Fibroblast of skin of scalp (primary cell): ENCODE results near the gene NOSIP. TPM values are rescaled to one million over a fixed set of nuclear protein-coding genes. Genes with fewer than 3 reads are reported as not detected.
"Not testable (repeated sequence)": the region's sequence is repeated elsewhere in the genome, so short reads cannot be mapped to it uniquely, and the experiment has no call there.

ENCODE experiments used
- DNase-seq: peaks from one replicate; pipeline ENCODE4 v3.0.0-alpha.2; 2013
- polyA plus RNA-seq, 2 experiments: library from polyadenylated mRNA; unstranded; fragments of 120-200 nt; gene quantifications; one replicate each; pipeline ENCODE4 v1.2.1, GENCODE V29; 2013; ENCODE audit not compliant: insufficient read length in 2 of 2

NOSIP gene, protein sequence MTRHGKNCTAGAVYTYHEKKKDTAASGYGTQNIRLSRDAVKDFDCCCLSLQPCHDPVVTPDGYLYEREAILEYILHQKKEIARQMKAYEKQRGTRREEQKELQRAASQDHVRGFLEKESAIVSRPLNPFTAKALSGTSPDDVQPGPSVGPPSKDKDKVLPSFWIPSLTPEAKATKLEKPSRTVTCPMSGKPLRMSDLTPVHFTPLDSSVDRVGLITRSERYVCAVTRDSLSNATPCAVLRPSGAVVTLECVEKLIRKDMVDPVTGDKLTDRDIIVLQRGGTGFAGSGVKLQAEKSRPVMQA
- 58.9 TPM for polyA plus RNA-seq (2013, experiment 1 of 2; ENCODE audit: insufficient read length)
- polyA plus RNA-seq (2013, experiment 2 of 2; ENCODE audit: insufficient read length), result 52.0 TPM

DNA sequence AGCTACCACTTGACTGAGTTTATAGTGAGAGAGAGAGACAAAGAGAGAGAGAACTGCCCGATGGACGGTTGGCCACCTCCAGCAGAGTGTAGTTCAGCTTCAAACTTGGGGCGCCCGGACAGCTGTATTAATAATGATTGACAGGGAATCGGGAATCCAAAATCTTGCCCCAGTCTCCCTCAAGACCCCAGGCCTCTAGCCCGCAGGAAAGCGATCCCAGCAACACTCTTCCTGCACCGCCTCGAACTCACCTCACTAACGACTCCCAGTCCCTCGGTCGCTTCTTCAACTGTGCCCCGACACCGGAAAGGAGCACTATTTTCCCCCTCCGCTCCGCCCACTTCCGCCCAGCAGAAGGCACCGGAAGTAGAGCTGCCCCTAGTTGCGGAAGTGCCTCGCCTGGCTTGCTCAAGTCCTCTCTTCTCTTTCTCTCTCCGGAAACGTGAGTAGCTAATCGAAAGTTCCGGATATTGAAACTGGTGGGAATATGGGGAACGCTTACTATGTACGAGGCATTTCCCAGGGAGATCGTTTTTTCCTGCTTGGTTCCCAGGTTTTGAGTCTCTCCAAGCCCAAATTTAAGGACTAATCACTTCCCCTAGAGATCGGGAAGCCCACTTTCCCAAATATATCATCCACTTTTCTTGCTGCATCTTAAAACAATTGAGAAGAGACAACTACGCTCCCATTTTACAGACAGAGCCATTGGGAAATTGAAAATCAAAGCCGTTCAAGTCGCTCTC is at the start of gene NOSIP:
TSS of gene NOSIP (minus strand) at position 293 of the 743 bp plus-strand sequence. CDS start 19,865 bp downstream, outside the sequence.
- peak; percentile 97 for DNase-seq

DNA sequence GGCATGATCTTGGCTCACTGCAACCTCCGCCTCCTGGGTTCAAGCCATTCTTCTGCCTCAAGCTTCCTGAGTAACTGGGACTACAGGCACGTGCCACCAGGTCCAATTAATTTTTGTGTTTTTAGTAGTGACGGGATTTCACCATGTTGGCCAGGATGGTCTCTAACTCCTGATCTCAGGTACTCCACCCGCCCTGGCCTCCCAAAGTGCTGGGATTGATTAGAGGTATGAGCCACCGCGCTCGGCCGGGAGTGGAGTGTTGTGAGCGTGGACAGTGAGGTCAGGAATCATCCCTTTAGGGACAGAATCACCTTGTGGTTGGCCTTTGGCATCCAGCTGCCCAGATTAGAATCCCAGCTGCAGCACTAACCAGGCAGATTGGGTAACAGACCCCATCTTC is 49.3 kb upstream of the NOSIP start:
- DNase-seq, result no peak

DNA sequence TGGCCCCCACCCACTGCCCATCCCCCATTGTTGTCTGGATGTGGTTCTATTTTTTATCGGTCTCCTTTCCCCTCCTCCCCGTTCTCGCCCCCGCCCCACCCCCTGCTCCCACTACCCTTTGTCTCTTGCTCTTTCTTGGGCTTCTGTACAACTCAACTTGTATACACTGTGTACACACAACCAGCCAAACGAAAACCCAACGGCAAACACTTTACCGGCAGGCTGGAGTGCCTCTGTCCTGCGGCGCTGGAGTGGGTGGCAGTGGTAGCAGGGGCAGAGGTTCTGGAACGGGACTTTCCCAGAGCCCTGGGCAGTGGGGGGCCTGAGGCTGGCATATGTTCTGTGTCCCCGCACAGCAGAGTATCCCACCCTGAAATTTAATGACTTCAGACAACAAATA is 45.9 kb upstream of the NOSIP start:
- DNase-seq, result no peak

DNA sequence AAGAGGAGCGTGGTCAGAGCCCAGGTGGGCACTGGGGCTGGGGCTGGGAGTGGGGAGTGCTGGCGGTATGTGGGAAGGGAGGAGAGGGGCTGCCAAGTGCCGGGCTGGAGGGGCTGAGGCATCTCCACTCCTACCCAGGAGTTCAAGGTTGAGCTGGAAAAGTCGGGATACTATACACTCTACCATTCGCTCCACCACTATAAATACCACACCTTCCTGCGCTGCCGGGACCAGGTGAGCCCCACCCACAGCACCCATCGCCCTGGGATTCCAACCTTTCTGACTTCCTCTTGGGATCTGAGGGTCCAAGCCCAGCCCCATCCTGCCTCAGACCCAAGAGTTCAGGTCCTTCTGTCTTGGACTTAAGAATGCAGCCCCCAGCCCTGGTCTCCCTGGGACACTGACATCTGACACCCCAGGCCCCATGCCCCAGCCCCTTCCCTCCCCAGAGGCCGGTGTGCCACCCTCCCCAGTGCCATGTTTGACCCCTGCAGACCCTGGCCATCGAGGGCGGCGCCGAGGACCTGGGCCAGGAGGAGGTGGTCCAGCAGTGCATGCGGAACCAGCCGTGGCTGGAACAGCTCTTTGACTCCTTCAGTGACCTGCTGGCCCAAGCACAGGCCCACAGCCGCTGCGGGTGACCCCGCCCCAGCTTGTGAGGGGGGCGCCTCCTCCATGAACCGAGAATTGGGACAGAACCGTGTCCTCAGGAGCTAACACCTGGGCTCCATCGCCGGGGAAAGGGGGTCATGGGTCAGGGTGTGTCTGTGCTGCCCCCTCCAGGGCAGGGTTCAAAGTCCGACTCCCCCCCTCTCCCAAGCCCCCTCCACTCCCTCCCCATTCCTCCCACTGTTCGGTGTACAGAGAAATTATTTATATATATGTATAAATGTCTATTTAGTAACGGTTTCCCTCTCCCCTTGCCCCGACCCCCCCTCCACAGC is 44.9 kb upstream of the NOSIP start:
- no peak for DNase-seq

DNA sequence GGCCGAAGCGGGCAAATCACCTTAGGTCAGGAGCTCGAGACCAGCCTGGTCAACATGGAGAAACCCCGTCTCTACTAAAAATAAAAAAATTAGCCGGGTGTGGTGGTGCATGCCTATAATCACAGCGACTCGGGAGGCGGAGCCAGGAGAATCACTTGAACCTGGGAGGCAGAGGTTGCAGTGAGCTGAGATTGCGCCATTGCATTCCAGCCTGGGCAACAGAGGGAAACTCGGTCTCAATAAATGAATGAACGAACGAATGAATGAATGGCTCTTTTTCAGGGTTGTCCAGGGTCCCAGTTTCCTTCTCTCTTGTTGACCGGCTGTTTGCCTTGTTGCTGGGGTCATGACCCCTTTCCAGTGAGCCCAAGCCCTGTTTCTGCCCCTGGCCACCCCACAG is 37.5 kb upstream of the NOSIP start:
- not testable (repeated sequence) for DNase-seq

DNA sequence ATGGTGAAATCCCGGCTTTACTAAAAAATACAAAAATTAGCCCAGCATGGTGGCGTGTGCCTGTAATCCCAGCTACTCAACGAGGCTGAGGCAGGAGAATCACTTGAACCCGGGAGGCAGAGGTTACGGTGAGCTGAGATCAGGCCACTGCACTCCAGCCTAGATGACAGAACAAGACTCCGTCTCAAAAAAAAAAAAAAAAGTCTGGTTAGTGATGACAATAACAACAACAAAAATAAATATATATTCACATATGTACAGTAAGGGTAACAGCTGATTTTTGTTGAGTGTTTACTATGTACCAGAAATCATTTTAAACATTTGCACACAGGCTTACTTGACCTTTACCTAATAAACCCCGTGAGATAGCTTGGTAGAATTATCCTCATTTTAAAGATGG is 36.6 kb upstream of the NOSIP start:
- no peak for DNase-seq

DNA sequence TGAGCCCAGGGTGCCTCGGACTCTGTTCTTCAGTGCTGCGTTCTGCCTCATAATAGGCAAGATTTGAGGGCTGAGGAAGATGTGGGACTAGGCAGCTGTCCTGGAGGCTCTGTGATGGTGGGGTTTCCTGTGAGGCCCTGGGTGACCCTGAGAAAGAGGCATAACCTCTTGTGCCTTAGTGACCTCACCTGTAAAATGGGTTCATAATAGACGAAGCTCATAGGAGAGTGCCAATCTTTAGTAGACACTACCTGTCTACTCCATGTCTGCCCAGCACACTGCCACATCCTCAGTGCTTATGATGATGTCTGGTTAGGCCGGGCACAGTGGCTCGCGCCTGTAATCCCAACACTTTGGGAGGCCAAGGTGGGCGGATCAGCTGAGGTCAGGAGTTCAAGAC is 36.2 kb upstream of the NOSIP start:
- no peak for DNase-seq

DNA sequence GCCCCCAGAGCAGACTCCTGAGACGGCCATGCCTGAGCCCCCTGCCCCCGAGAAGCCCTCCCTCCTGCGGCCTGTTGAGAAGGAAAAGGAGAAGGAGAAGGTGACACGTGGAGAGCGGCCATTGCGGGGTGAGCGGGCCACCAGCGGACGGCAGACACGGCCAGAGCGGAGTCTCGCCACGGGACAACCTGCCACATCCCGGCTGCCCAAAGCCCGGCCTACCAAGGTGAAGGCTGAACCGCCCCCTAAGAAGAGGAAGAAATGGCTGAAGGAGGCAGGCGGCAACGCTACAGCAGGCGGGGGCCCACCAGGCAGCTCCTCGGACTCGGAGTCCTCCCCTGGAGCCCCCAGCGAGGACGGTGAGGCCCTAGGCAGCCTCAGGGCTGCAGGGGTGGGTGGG is 35.5 kb upstream of the NOSIP start:
- DNase-seq, result no peak

DNA sequence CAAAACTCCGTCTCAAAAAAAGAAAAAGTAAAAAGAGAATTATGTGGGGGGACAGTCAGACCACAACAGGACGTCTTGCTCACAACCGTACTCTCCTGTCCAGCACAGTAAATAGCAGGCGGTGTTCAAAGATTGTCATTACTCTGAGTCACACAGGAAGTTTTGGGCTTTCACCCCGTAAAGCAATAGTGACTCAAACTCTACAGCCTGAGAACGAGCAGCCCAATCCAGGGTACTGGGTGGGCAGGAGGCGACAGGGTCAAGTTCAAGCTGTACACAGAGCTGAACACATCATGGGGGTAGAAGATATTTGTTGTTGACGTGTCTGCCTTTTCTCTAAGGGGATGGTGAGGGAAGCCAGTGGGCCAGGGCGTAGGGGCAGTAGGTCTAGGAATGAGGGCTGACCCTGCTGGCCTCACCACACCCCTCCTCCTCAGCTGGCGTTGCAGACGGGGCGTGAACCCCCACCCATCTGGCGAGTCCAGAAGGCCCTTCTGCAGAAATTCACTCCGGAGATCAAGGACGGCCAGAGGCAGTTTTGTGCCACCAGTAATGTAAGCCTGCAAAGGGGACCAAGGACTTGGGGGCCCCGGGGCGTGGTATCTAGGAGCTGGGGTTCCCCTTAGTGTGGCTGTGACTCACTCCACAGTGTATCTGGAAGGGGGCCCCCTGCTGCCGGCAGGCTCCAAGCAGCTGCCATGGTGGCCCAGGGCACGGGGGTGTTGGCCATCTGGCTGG is 33.9 kb upstream of the NOSIP start:
- peak; percentile 60 for DNase-seq

DNA sequence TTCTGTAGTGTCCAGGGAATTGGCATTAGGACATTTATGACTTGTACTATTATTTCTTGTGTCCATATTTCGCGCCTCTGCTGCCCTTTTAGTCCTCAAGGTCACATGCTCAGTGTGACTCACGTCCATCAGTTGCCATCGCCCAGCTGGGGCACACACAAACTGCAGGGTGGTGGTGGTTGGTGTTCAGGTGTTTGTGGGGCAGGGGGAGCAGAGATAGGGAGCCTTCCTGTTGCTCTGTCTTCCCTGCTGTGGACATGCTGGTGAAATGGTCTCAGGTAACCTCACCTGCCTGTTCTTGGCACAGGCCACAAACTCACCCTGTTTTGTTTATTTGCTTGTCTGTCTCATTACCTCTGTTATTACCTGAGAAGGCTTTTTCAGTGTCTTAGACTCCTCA is 33.0 kb upstream of the NOSIP start:
- no peak for DNase-seq

DNA sequence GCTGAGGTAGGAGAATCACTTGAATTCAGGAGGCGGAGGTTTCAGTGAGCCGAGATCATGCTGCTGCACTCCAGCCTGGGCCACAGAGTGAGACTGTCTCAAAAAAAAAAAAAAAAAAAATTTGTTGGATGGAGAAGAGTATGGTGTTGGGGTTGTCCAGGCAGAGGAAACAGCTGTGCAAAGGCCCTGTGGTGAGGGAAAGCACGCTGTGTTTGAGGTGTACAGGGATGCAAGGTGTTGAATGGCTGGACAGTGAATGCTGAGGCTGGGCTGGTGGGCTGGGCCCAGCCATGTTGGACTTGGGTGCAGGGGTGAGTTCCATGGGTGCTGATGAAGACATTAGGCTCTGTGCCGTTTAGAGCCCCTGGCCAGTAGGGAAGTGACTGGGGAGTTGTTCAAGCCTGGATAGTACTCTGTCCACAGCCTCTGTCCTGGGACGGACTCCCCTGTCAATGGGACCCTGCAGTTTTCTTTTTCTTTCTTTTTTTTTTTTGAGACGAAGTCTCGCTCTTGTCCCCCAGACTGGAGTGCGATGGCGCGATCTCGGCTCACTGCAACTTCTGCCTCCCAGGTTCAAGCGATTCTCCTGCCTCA is 29.2 kb upstream of the NOSIP start:
- DNase-seq, result no peak

DNA sequence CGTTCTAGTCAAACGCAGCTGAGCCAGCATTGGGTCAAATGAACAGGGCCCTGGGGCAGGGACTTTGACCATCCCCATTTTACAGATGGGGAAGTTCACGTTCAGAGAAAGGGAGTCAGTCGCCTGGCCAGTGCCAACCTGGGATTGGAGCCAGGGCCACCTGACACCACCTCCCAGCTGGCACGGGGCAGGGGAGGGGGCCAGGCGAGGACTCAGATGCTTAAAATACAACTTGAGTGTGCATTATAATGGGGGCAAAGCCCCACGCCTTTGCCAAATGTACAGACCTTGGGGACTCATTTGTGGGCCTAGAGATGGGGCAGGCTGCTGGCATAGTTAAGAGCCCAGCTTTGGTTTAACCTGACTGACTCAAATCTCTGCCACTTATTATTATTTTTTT is 25.2 kb upstream of the NOSIP start:
- DNase-seq, result no peak

DNA sequence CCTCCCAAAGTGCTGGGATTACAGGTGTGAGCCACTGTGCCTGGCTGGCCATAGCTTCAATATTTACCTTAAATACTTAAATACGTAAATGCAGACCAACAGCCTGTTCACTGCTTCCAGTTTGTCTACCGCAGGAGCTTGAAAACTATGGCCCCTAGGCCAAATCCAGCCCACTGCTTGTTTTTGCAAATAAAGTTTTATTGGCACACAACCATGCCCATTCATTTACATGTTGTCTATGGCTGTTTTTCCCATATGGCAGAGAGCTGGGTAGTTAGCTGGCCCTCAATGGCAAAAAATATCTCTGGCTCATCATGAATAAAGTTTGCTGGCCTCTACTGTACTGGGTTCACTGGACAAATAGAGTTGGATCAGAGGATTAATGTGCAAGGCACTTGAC is 22.4 kb upstream of the NOSIP start:
- DNase-seq, result no peak

DNA sequence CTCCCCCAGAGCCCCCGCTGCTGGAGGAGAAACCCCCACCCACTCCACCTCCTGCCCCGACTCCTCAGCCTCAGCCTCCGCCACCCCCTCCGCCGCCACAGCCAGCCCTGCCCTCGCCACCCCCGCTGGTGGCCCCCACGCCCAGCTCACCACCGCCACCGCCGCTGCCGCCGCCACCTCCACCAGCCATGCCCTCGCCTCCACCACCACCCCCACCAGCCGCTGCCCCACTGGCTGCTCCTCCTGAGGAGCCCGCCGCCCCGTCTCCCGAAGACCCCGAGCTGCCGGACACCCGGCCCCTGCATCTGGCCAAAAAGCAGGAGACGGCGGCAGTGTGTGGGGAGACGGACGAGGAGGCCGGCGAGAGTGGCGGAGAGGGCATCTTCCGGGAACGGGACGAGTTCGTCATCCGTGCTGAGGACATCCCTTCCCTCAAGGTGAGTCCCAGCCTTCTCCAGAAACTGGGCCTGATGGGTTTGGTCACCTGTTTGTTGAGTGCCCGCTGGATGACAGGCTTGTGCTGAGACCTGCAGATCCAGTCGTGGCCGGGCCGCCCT is 21.2 kb upstream of the NOSIP start:
- no peak for DNase-seq

DNA sequence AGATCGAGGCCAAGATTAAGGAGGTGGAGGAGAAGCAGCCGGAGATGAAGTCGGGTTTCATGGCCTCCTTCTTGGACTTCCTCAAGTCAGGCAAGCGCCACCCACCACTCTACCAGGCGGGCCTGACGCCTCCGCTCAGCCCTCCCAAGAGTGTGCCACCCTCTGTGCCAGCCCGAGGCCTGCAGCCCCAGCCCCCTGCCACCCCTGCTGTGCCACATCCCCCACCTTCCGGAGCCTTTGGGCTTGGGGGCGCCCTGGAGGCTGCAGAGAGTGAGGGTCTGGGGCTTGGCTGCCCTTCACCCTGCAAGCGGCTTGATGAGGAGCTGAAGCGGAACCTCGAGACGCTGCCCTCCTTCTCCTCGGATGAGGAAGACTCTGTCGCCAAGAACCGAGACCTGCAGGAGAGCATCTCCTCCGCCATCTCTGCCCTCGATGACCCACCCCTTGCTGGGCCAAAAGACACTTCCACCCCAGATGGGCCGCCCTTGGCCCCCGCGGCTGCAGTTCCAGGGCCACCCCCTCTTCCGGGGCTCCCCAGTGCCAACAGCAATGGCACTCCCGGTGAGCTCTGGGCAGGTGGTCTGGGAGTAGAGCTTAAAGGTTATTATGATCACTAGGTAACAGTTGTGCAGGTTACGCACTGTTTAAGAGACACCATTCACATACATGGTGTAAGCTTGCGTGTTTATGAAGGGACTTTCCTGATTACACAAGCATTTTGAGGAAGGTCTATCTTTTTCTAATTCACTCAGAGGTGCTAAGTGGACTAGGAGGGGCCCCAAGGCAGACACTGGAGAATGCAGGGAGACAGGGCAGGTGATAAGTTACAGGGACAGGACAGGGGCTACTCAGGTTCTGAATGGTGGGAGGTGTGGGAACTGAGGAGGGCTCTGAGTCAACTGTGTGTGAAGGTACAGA is 19.3 kb upstream of the NOSIP start:
- no peak for DNase-seq

DNA sequence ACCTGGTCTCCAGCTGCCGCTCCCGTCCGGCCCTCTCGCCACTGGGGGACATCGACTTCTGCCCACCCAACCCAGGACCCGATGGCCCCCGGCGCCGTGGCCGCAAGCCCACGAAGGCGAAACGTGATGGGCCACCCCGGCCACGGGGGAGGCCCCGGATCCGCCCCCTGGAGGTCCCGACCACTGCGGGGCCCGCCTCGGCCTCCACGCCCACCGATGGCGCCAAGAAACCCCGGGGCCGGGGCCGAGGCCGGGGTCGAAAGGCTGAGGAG is 17.3 kb upstream of the NOSIP start:
- DNase-seq, result no peak

DNA sequence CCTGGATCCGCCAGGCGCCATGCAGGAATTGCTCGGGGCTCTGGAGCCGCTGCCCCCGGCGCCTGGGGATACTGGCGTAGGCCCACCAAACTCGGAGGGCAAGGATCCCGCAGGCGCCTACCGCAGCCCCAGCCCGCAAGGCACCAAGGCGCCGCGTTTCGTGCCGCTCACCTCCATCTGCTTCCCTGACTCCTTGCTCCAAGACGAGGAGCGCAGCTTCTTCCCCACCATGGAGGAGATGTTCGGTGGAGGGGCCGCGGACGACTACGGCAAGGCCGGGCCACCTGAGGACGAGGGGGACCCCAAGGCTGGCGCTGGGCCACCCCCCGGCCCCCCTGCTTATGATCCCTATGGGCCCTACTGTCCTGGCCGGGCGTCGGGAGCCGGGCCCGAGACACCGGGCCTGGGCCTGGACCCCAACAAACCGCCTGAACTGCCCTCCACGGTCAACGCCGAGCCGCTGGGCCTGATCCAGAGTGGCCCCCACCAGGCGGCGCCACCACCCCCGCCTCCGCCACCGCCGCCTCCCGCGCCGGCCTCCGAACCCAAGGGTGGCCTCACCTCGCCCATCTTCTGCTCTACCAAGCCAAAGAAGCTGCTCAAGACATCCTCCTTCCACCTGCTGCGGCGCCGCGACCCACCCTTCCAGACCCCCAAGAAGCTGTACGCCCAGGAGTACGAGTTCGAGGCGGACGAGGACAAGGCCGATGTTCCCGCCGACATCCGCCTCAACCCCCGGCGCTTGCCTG is 16.8 kb upstream of the NOSIP start:
- DNase-seq, result no peak

DNA sequence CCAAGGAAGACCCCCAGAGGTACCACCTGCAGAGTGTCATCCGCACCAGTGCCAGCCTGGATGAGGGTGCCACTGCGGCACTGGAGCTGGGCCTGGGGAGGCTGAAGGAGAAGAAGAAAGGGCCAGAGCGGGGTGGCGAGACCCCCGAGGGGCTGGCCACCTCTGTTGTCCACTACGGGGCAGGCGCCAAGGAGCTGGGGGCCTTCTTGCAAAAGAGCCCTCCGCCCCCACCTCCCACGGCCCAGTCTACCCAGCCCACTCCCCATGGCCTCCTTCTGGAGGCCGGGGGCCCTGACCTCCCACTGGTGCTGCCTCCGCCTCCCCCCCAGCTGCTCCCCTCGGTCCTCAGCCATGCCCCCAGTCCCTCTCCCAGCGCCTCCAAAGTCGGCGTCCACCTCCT is 16.1 kb upstream of the NOSIP start:
- no peak for DNase-seq

DNA sequence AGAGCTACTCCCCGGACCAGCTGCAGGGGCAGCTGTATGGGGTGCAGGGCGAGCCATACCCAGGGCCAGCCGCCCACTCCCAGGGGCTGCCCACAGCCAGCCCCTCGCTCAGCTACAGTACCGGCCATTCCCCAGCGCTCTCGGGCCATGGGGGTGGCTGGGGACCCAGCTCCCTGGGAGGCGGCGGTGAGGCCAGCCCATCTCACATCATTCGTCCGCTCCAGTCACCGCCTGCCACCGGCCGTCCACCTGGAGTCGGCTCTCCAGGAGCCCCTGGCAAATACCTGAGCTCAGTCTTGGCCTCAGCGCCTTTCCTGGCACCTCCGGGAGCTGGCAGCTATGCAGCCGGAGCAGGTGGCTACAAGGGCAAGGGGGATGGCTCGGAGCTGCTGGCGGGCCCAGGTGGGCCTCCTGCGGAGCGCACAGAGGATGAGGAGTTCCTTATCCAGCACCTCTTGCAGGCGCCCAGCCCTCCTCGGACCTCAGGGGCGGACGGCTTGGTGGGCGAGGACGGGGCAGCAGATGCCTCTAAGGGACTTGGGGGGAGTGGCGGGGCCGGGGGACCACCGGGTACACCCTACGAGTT is 15.6 kb upstream of the NOSIP start:
- no peak for DNase-seq
